Stimulated activated CD4-positive, alpha-beta T cell treated with anti-CD3 and anti-CD28 coated beads, Interleukin-15, amount 100 ng/mL, for 1 hour (primary cell): ENCODE measurements around the gene KAT2B.

Experiments used
- DNase-seq, 2 donors: peaks; one replicate each; pipeline ENCODE4 v3.0.0-alpha.2; 2020; ENCODE audit warnings: low read depth in 1 of 2, low spot score in 1 of 2

The KAT2B gene

GRCh38 chr3:20095470-20095869, 55.2 kb downstream of the KAT2B start:
- no peak for DNase-seq

GRCh38 chr3:20096135-20096685, 56.0 kb downstream of the KAT2B start:
- DNase-seq: no peak

DNA sequence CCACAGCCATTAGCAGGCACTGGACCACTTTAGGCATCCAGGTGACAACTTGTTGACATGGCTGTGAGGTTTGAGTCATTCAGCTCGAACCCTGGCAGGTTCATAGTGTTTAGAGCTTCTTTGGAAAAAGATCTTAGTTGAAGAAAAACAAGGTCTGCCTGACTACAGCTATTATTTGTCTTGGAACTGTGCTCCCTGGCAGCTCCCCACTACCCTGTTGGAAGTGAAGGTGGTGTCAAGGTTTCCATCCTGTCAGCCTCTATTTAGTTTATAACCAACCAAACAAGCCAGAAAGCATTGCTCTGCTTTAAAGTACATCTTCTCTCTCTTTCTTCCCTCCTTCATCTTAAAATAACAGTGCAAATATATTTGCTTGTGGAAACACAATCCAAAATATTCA, 56.8 kb downstream of the KAT2B start:
- DNase-seq: no peak

- DNase-seq: no peak
These were observed 58.8 kb downstream of the KAT2B start for GRCh38 chr3:20099060-20099459.

GRCh38 chr3:20100151-20100550, 59.9 kb downstream of the KAT2B start:
- DNase-seq: no peak

DNA sequence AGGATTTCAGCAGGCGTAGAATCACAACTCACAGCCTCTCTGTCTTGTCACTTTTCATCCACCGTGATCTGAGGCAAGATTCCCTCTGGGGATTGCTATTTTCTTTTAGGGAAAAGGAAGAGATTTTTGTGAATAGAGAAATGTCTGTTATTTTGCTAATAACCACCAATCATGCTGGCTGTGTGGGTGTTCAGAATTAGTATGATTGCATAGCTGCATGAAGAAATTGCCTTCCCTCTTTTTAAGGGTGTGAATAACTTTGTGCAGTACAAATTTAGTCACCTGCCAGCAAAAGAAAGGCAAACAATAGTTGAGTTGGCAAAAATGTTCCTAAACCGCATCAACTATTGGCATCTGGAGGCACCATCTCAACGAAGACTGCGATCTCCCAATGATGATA, 60.8 kb downstream of the KAT2B start:
- DNase-seq: no peak

GRCh38 chr3:20103731-20104130, 63.5 kb downstream of the KAT2B start:
- DNase-seq: no peak

DNA sequence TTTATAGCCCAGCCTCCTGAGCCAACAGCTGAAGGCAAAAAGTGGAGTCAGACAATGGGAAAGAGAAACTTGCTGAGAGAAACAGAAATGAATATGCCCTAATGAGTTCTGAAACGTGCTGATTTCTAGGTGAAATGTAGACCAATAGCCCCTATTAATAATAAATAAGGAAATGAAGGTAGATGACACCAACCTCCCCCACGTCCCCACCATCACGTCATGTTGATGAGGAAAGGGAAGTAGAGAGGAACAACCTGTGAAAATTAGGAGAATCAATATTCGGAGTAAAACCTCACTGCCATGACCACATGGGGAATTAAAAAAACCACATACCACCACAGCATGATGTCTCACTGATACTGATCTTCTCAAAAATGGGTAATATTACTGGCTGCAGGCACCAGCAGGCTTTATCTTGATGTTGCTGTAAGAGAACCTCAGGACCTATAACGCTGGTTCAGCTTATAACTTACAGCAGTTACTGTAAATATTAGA, 64.0 kb downstream of the KAT2B start:
- DNase-seq: peak in 1 of 2 donors; percentile 4

- DNase-seq: no peak
These were observed 65.5 kb downstream of the KAT2B start for GRCh38 chr3:20105513-20106280.

DNA sequence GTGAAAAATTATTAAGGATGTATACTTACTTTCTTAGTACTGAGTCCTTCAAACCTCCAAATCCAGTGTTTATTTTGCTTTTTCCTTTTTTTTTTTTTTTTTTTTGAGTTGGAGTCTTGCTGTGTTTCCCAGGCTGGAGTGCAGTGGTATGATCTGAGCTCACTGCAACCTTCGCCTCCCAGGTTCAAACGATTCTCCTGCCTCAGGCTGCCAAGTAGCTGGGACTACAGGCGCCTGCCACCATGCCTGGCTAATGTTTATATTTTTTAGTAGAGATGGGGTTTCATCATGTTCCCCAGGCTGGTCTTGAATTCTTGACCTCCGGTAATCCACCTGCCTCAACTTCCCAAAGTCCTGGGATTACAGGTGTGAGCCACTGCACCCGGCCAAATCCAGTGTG, 67.5 kb downstream of the KAT2B start:
- DNase-seq: no peak

GRCh38 chr3:20108869-20109268, 68.6 kb downstream of the KAT2B start:
- DNase-seq: no peak

GRCh38 chr3:20110826-20111225, 70.6 kb downstream of the KAT2B start:
- no peak for DNase-seq

- DNase-seq: no peak
These were observed 71.6 kb downstream of the KAT2B start for GRCh38 chr3:20111836-20112235.

- DNase-seq: no peak
These were observed 80.8 kb downstream of the KAT2B start for GRCh38 chr3:20121088-20121487.

- no peak for DNase-seq
These were observed 82.9 kb downstream of the KAT2B start for GRCh38 chr3:20123131-20123652.

GRCh38 chr3:20125289-20125688, 85.0 kb downstream of the KAT2B start:
- no peak for DNase-seq

GRCh38 chr3:20125897-20126296, 85.7 kb downstream of the KAT2B start:
- DNase-seq: no peak

DNA sequence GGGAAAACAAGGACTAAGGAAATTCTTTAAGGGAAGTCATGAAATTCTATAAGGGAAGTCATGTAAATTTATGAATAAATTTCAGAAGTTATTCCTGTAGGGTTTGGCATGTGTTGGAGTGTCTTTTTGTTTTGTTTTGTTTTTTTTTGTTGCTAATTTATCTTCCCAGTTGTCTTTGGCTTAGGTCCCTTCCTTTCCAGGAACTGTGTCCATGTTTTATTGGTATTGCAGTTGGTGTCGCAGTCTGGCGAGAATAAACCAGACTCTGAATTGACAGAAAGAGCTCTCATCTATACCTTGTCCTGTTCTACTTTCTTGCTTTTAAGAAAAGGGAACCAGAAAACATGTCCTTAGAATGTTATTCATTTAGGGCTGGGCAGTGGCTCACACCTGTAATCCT, 88.1 kb downstream of the KAT2B start:
- DNase-seq: no peak

DNA sequence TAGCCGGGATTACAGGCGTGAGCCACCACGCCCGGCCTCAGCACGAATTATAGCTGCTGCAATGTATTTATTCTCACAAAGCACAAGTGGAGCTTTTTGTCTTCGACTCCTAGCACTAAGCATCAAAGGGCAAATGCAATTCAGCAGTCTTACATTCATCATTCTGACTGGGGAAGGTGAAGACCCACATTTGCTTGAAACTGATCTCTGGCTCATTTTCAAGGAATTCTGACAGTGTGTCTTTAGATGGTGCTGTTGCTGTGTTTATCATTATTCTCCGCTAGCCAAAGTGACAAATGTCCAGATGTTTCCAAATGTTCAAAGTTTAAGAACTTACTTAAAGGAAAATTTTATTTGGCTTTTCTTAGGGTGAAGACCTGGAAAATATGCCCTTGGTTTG, 89.9 kb downstream of the KAT2B start:
- no peak for DNase-seq

- DNase-seq: no peak
These were observed 96.0 kb downstream of the KAT2B start for GRCh38 chr3:20136231-20136630.

DNA sequence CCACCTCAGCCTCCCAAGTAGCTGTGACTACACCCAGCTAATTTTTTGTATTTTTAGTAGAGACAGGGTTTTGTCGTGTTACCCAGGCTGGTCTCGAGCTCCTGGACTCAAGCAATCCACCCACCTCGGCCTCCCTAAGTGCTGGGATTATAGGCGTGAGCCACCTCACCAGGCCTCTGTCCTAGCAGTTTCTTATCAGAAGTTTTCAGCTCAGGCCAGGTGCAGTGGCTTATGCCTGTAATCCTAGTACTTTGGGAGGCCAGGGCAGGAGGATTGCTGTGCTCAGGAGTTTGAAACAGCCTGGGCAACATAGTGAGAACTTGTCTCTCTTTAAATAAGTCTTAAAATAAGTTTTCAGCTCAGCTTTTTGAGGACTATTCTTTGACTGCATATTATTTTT, 97.4 kb downstream of the KAT2B start:
- DNase-seq: no peak

GRCh38 chr3:20140881-20141280, 100.6 kb downstream of the KAT2B start:
- no peak for DNase-seq

GRCh38 chr3:20141316-20141715, 101.1 kb downstream of the KAT2B start:
- no peak for DNase-seq
